Mesendoderm (in vitro differentiated cells): ENCODE data around the gene ANG.
"Not testable (repeated sequence)": the region's sequence is repeated elsewhere in the genome, so short reads cannot be mapped to it uniquely, and the experiment has no call there.

ENCODE experiments used
- DNase-seq: peaks from one replicate; pipeline ENCODE4 v3.0.0; 2013
- H2AK5ac ChIP-seq: 2 replicates; pipeline ENCODE4 v1.6.1; 2013; ENCODE audit warnings: low read length, inconsistent platforms
- H2BK120ac ChIP-seq: 2 replicates; pipeline ENCODE4 v1.6.1; 2013; ENCODE audit warnings: low read depth, mild to moderate bottlenecking, low read length, moderate library complexity, mixed read lengths
- H2BK15ac ChIP-seq: replicated peaks from 2 replicates; pipeline ENCODE4 v1.6.1; 2013; ENCODE audit warnings: low read depth, mild to moderate bottlenecking, moderate library complexity
- H2BK5ac ChIP-seq: 2 replicates; pipeline ENCODE4 v1.6.1; 2013; ENCODE audit warnings: low read length, inconsistent platforms
- H3K18ac ChIP-seq: 2 replicates; pipeline ENCODE4 v1.6.1; 2013; ENCODE audit warnings: mild to moderate bottlenecking, low read length, mixed read lengths
- H3K23ac ChIP-seq: one replicate; pipeline ENCODE4 v1.6.1; 2013; ENCODE audit warnings: low read length
- H3K27ac ChIP-seq: 2 replicates; pipeline ENCODE4 v1.5.1; 2013; ENCODE audit warnings: low read depth, mild to moderate bottlenecking, inconsistent platforms, low read length, moderate library complexity
- H3K27me3 ChIP-seq: 2 replicates; pipeline ENCODE4 v1.6.1; 2013; ENCODE audit warnings: low read length, control low read depth, mild to moderate bottlenecking, inconsistent platforms; ENCODE audit not compliant: insufficient read depth, poor library complexity
- H3K36me3 ChIP-seq: 2 replicates; pipeline ENCODE4 v1.6.1; 2013; ENCODE audit warnings: low read length, inconsistent platforms; ENCODE audit not compliant: control insufficient read depth, insufficient read depth
- H3K4ac ChIP-seq: one replicate; pipeline ENCODE4 v1.6.1; 2013; ENCODE audit warnings: low read depth, mild to moderate bottlenecking, low read length, moderate library complexity
- H3K4me1 ChIP-seq: 2 replicates; pipeline ENCODE4 v1.6.1; 2013; ENCODE audit warnings: low read depth, low read length, inconsistent platforms; ENCODE audit not compliant: control insufficient read depth
- H3K4me2 ChIP-seq: 2 replicates; pipeline ENCODE4 v1.6.1; 2013; ENCODE audit warnings: low read length
- H3K4me3 ChIP-seq: 2 replicates; pipeline ENCODE4 v1.5.1; 2013; ENCODE audit warnings: mild to moderate bottlenecking, low read length
- H3K56ac ChIP-seq: one replicate; pipeline ENCODE4 v1.6.1; 2013; ENCODE audit warnings: low read length
- H3K79me1 ChIP-seq: 2 replicates; pipeline ENCODE4 v1.6.1; 2013; ENCODE audit warnings: low read length, inconsistent platforms
- H3K79me2 ChIP-seq: 2 replicates; pipeline ENCODE4 v1.6.1; 2013; ENCODE audit warnings: mild to moderate bottlenecking, low read length; ENCODE audit not compliant: control insufficient read depth, insufficient read depth
- H3K9ac ChIP-seq: 2 replicates; pipeline ENCODE4 v1.6.1; 2013; ENCODE audit warnings: low read length, inconsistent platforms
- H4K5ac ChIP-seq: one replicate; pipeline ENCODE4 v1.6.1; 2013; ENCODE audit warnings: low read length
- H4K8ac ChIP-seq: one replicate; pipeline ENCODE4 v1.6.1; 2013; ENCODE audit warnings: low read depth, mild to moderate bottlenecking, control low read depth, low read length, moderate library complexity
- WGBS: extraction: QIAGEN DNeasy Blood & Tissue Kit; methylation state at CpG from one replicate; pipeline ENCODE4 v1.1.7; 2013; ENCODE audit warnings: low lambda C conversion rate, missing lambda C conversion rate; ENCODE audit not compliant: insufficient coverage; ENCODE audit errors: extremely low coverage; 5-methylcytosine and 5-hydroxymethylcytosine counted together

ANG gene

DNA sequence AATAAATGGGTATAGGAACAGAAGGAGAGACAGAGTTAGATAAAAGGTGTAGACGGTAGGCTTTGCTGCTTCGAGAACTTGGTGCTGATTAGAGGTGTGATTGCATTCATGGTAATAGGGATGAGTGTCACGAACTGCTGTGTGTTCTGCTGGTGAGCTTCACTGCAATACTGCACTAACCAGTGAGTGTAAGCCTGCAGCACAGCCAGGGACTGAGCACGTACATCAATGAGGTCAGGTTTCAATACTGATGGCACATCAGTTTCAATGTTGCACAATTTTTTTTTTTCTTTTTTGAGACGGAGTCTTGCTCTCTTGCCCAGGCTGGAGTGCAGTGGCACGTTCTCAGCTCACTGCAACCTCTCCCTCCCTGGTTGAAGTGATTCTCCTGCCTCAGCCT lies 32.2 kb downstream of the ANG start:
- Histone ChIP-seq H3K27ac (no peak overlapping the region), H3K79me1 (no peaks in the 10 kb centered on the region), H3K4me3 (no peak overlapping the region), H3K27me3 (no peaks in the 10 kb centered on the region), H4K5ac (no peak overlapping the region), H2BK120ac (no peak overlapping the region), H3K4me1 (no peaks in the 10 kb centered on the region), H2BK15ac (no peak overlapping the region), H2BK5ac (no peak overlapping the region), H3K18ac (no peak overlapping the region), H3K56ac (no peak overlapping the region), H3K9ac (no peak overlapping the region), H3K4me2 (no peak overlapping the region), H3K36me3 (no peaks in the 10 kb centered on the region), H4K8ac (no peak overlapping the region), H2AK5ac (no peak overlapping the region), H3K23ac (no peak overlapping the region), H3K79me2 (no peaks in the 10 kb centered on the region), H3K4ac (no peak overlapping the region)
- DNase-seq = no peak
- WGBS = no CpG with 5 or more reads among the region's 6 CpGs

DNA sequence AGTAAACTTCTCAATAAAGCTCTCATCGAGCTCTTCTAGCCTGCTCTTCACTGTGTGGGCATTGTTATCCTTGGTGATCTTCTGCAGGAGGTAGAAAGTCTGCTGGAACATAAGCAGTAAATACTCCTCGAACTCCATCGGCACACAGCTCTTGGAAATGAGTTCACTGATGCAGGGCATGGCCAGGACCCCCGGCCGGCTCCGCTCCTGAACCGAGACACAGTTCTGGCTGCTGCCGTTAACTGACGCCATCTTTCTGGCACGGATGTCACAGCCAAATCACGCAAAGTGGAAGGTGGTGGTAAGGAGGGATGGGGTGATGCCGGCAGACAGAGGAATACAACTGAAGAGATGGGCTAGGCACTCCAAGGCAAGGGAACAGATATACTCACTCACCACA lies 33.5 kb downstream of the ANG start:
- Histone ChIP-seq H3K4me3 (no peak overlapping the region), H2AK5ac (no peak overlapping the region), H3K4me1 (no peaks in the 10 kb centered on the region), H3K27ac (no peak overlapping the region), H3K4ac (no peak overlapping the region), H3K56ac (no peak overlapping the region), H2BK120ac (no peak overlapping the region), H3K79me1 (no peaks in the 10 kb centered on the region), H3K18ac (no peak overlapping the region), H2BK5ac (no peak overlapping the region), H3K27me3 (no peaks in the 10 kb centered on the region), H4K5ac (no peak overlapping the region), H4K8ac (no peak overlapping the region), H3K9ac (no peak overlapping the region), H3K79me2 (no peaks in the 10 kb centered on the region), H3K4me2 (no peak overlapping the region), H2BK15ac (no peak overlapping the region), H3K23ac (no peak overlapping the region), H3K36me3 (no peaks in the 10 kb centered on the region)
- DNase-seq = no peak
- WGBS = no CpG with 5 or more reads among the region's 12 CpGs

DNA sequence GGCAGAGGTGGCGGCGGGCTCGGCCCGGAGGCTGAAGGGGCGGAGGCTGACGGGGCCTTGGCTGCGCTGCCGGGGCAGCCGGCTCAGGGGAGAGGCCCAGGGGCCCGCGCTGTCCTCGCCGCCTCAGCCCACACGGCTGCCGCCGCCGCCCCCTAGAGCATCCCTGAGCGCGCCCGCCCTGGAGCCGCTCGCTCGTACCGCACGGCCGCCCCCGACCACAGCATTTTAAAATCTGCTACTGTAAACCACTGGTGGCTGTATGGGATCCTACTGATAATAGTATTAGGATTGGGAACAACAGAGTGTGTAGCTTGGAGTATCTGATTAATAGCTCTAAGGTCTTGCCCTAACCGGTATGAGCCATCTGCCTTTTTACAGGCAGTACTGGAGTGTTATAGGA lies 34.9 kb downstream of the ANG start:
- WGBS = no CpG with 5 or more reads among the region's 28 CpGs
- DNase-seq = no peak
- H3K27me3 ChIP-seq = no peaks in the 10 kb centered on the region
- H3K4me2 ChIP-seq = no peak overlapping the region
- H3K4me3 ChIP-seq = no peak overlapping the region
- H2BK5ac ChIP-seq = no peak overlapping the region
- no peak overlapping the region for H3K27ac ChIP-seq
- no peak overlapping the region for H4K5ac ChIP-seq
- no peak overlapping the region for H2BK120ac ChIP-seq
- no peak overlapping the region for H2BK15ac ChIP-seq
- no peaks in the 10 kb centered on the region for H3K4me1 ChIP-seq
- no peak overlapping the region for H3K23ac ChIP-seq
- no peak overlapping the region for H3K4ac ChIP-seq
- H3K9ac ChIP-seq = no peak overlapping the region
- no peaks in the 10 kb centered on the region for H3K79me1 ChIP-seq
- H4K8ac ChIP-seq = no peak overlapping the region
- no peak overlapping the region for H3K18ac ChIP-seq
- H3K36me3 ChIP-seq = no peaks in the 10 kb centered on the region
- H3K56ac ChIP-seq = no peak overlapping the region
- H3K79me2 ChIP-seq = no peaks in the 10 kb centered on the region
- no peak overlapping the region for H2AK5ac ChIP-seq

DNA sequence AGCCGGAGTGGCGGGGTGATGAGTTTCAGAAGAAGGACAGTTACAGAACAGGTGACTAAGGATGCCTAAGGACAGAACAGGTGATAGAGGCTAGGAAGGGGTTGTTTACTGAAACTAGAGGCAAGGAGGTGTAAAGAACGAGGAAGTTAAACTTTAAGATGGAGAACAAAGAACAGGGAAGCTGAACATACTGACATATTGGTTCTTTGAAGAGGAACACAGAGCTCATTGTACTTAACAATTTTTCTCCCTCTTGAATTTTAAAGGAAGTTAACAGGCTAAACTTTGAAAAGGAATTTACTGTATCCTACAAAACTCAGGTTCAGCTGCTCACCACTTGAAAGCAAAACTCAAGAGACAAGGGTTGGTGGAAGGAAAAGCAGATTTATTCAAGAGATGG lies 37.6 kb downstream of the ANG start:
- H3K23ac ChIP-seq, H3K4me2 ChIP-seq, H3K27ac ChIP-seq, H3K18ac ChIP-seq, H3K27me3 ChIP-seq, H3K79me2 ChIP-seq, H3K9ac ChIP-seq, H2BK15ac ChIP-seq, H2AK5ac ChIP-seq, H2BK120ac ChIP-seq, H4K5ac ChIP-seq, H3K36me3 ChIP-seq, H3K4me3 ChIP-seq, H3K4me1 ChIP-seq, DNase-seq, H3K79me1 ChIP-seq, H3K56ac ChIP-seq, H3K4ac ChIP-seq, H2BK5ac ChIP-seq, H4K8ac ChIP-seq: not testable (repeated sequence)
- WGBS = no CpG with 5 or more reads among the region's 3 CpGs

DNA sequence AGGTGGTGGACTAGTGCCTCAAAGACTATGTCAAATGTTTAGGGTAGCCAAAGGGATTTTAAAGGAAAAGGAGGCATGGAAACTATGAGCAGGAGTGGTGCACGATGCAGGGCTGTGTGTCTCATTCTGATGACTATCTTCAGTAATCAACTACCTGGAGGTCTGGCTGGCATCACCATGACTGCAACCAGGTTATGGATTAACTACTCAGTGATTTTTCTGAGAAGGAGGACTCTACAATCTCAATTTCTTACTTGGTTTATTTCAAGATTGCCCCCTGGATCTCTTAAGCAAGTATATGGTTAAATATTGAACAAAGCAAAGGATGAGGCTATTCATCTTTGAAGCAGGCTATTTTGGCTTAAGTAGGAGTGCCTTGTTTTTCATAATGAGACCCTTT lies 38.0 kb downstream of the ANG start:
- H2AK5ac ChIP-seq = no peak overlapping the region
- no peaks in the 10 kb centered on the region for H3K79me2 ChIP-seq
- no peak overlapping the region for H3K4ac ChIP-seq
- no peak overlapping the region for H3K23ac ChIP-seq
- no peak overlapping the region for H3K18ac ChIP-seq
- no peaks in the 10 kb centered on the region for H3K27me3 ChIP-seq
- no peak overlapping the region for H3K27ac ChIP-seq
- H3K9ac ChIP-seq = no peak overlapping the region
- WGBS = no CpG with 5 or more reads among the region's 1 CpG
- H2BK5ac ChIP-seq = no peak overlapping the region
- H2BK120ac ChIP-seq = no peak overlapping the region
- no peak overlapping the region for H2BK15ac ChIP-seq
- H4K5ac ChIP-seq = no peak overlapping the region
- no peak overlapping the region for H3K4me3 ChIP-seq
- no peak overlapping the region for H3K56ac ChIP-seq
- no peak overlapping the region for H3K4me2 ChIP-seq
- no peaks in the 10 kb centered on the region for H3K79me1 ChIP-seq
- no peak overlapping the region for H4K8ac ChIP-seq
- no peaks in the 10 kb centered on the region for H3K4me1 ChIP-seq
- H3K36me3 ChIP-seq = no peaks in the 10 kb centered on the region
- no peak for DNase-seq

DNA sequence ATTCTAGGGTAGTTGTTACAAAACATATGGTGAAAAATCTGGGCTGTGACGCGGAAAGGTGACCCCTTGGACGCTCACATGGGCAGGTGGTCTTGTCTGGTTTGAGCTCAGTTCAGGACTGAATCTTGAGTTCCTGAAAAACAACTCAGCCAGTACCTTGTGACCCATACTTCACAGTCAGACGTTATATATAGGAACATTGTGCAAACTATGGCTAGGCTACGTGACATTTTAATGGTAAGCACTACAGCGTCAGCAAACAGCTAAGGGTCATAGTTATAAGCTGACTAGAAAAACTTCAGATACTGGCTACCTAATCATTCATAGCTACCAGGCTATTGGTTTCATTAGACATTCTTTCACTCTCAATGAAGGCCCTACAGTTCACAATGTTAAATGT lies 42.3 kb downstream of the ANG start:
- Histone ChIP-seq H3K23ac (no peak overlapping the region), H2BK5ac (no peak overlapping the region), H3K18ac (no peak overlapping the region), H3K4me1 (no peaks in the 10 kb centered on the region), H4K8ac (no peak overlapping the region), H3K4me2 (no peak overlapping the region), H4K5ac (no peak overlapping the region), H3K4ac (no peak overlapping the region), H3K79me1 (no peaks in the 10 kb centered on the region), H3K56ac (no peak overlapping the region), H3K36me3 (no peaks in the 10 kb centered on the region), H2BK120ac (no peak overlapping the region), H3K79me2 (no peaks in the 10 kb centered on the region), H3K9ac (no peak overlapping the region), H2AK5ac (no peak overlapping the region), H2BK15ac (no peak overlapping the region), H3K27ac (no peak overlapping the region), H3K4me3 (no peak overlapping the region), H3K27me3 (no peaks in the 10 kb centered on the region)
- WGBS = no CpG with 5 or more reads among the region's 6 CpGs
- DNase-seq = no peak
